Suprapubic skin (tissue), 3 donors: ENCODE results near the gene PGPEP1.

Experiments
- EP300 ChIP-seq: sonication (generic); formaldehyde crosslinking; IDR thresholded peaks from one replicate; pipeline ENCODE4 v1.6.1; 2017; ENCODE audit warnings: antibody characterized with exemption
- TF ChIP-seq, protein P1 (sequence below), 2 donors: fragments of 200-600 bp in 1 of 2; fragments of 450-650 bp in 1 of 2; sonication (generic) in 1 of 2; IDR thresholded peaks; one replicate each; pipeline ENCODE4 v1.5.1; 2016 to 2019; ENCODE audit warnings: antibody characterized with exemption in 2 of 2, mild to moderate bottlenecking in 1 of 2, moderate library complexity in 1 of 2

- TF ChIP-seq, protein P1, sequence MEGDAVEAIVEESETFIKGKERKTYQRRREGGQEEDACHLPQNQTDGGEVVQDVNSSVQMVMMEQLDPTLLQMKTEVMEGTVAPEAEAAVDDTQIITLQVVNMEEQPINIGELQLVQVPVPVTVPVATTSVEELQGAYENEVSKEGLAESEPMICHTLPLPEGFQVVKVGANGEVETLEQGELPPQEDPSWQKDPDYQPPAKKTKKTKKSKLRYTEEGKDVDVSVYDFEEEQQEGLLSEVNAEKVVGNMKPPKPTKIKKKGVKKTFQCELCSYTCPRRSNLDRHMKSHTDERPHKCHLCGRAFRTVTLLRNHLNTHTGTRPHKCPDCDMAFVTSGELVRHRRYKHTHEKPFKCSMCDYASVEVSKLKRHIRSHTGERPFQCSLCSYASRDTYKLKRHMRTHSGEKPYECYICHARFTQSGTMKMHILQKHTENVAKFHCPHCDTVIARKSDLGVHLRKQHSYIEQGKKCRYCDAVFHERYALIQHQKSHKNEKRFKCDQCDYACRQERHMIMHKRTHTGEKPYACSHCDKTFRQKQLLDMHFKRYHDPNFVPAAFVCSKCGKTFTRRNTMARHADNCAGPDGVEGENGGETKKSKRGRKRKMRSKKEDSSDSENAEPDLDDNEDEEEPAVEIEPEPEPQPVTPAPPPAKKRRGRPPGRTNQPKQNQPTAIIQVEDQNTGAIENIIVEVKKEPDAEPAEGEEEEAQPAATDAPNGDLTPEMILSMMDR (IDR thresholded peaks at IDR 0.05), result no peak
- no peak for TF ChIP-seq EP300
These were observed 28.8 kb upstream of the PGPEP1 start for GRCh38 chr19:18311502-18312091.
